ENCODE data around the gene CDC14A. TPM values are rescaled to one million over a fixed set of nuclear protein-coding genes. Genes with fewer than 3 reads are reported as not detected.

The CDC14A gene
- polyA plus RNA-seq, 4 donors, result 13.7 to 32.3 (median 30.1) TPM

DNA sequence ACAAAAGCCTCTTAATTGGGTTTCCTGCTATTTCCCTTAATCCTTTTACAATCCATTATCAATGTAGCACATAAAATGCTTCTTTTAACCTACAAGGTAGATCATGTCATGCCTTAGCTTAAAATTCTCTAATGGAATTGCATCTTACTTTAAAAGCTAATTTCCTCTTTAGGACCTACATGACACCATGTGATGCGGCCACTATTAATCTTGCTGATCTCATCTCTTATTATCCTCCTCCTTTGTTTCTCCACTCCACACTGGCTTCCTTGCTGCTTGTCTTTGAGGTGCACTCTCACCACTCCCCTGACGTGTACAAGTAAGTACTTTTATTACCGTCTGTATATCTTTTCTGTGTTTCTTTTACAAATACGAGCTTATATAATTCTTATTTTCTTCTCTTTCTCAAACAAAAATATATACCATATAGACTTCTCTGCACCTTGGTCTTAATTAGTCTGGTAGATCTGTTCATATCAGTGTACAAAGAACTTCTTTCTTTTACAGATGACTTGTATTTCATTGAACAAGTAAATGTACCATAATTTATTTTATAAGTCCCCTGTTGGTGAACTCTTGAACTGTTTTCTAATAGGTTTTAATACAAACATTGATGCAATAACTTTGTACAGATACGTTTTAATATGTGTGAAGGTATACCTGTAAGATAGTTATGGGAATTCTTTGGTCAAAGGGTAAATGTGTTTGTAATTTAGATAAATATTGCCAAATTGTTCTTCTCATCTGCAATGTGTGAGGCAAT is 213.8 kb downstream of the CDC14A start:
- DNase-seq (ENCODE audit: low read depth in 4 of 4, low spot score in 3 of 4), result no peak

DNA sequence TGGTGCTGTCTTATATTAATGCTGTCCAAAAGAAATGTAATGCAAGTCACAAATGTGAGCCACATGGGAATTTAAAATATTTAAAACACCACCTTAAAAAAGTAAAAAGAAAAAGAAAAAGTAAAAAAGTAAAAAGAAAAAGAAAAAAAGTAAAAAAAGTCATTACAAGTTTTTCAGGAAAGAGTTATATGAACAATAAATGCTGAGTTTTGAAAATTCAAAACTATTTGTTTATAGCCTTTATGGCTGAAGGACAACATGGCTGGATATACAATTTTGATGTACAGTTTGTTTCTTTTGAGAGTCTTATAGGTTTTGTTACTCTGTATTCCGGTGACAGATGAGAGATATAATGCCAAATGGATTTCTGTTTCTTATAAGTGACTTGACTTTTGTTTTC is 214.8 kb downstream of the CDC14A start:
- DNase-seq (ENCODE audit: low read depth in 4 of 4, low spot score in 3 of 4), result no peak

Other genes with a start within 250 kb of the CDC14A start
- gene SASS6, start 219.6 kb upstream of the CDC14A start, polyA plus RNA-seq (ENCODE audit: insufficient read length in 4 of 4), result 10 to 100 TPM in 1 of 4 donors, 1 to 10 TPM in 3; 6.4 to 10.7 (median 8.9) TPM
- gene TRMT13, start 219.3 kb upstream of the CDC14A start, polyA plus RNA-seq (ENCODE audit: insufficient read length in 4 of 4), result 10 to 100 TPM; 25.0 to 40.3 (median 35.5) TPM
- 1 to 10 TPM; 2.4 to 3.9 (median 2.9) TPM for gene LRRC39, start 174.2 kb upstream of the CDC14A start, polyA plus RNA-seq (ENCODE audit: insufficient read length in 4 of 4)
- 10 to 100 TPM; 14.4 to 27.9 (median 22.2) TPM for gene DBT, start 102.7 kb upstream of the CDC14A start, polyA plus RNA-seq (ENCODE audit: insufficient read length in 4 of 4)
- gene RTCA, start 86.3 kb upstream of the CDC14A start, polyA plus RNA-seq (ENCODE audit: insufficient read length in 4 of 4), result 10 to 100 TPM; 22.6 to 37.4 (median 33.8) TPM
- under 1 TPM; 0.09 to 0.81 (median 0.19) TPM for gene GPR88, start 185.6 kb downstream of the CDC14A start, polyA plus RNA-seq (ENCODE audit: insufficient read length in 4 of 4)

Data from left renal pelvis (tissue), 4 donors.